Uterus (tissue), 4 donors: Measurements from ENCODE around the gene SETBP1. TPM values are rescaled to one million over a fixed set of nuclear protein-coding genes. Genes with fewer than 3 reads are reported as not detected.

ENCODE experiments used
- DNase-seq, 2 donors: peaks; one replicate each; pipeline ENCODE4 v3.0.0-alpha.2; 2019 to 2020
- H3K27ac ChIP-seq, 2 donors: fragments of 200-600 bp; sonication (generic); 1 replicate in 1 of 2; 2 replicates in 1 of 2; pipeline ENCODE4 v1.5.1; 2016 to 2018
- H3K27me3 ChIP-seq, 2 donors: fragments of 200-600 bp; sonication (generic); one replicate each; pipeline ENCODE4 v1.5.1; 2018 to 2019; ENCODE audit warnings: control low read depth in 1 of 2
- H3K36me3 ChIP-seq, 2 donors: fragments of 200-600 bp; sonication (generic); one replicate each; pipeline ENCODE4 v1.5.1; 2019; ENCODE audit warnings: control low read depth in 1 of 2
- H3K4me1 ChIP-seq, 2 donors: fragments of 200-600 bp; sonication (generic); one replicate each; pipeline ENCODE4 v1.5.1; 2018 to 2019; ENCODE audit warnings: control low read depth in 1 of 2
- H3K4me3 ChIP-seq, 2 donors: fragments of 200-600 bp; sonication (generic); 1 replicate in 1 of 2; 2 replicates in 1 of 2; pipeline ENCODE4 v1.5.1; 2018 to 2019; ENCODE audit warnings: mild to moderate bottlenecking in 1 of 2
- H3K9me3 ChIP-seq, 2 donors: fragments of 200-600 bp; sonication (generic); one replicate each; pipeline ENCODE4 v1.5.1; 2019; ENCODE audit warnings: control low read depth in 1 of 2
- CTCF ChIP-seq, 4 experiments: fragments of 200-600 bp in 2 of 4; fragments of 450-650 bp in 2 of 4; sonication (generic) in 2 of 4; IDR thresholded peaks; one replicate each; pipeline ENCODE4 v1.5.1; 2016 to 2019; ENCODE audit warnings: antibody characterized with exemption in 4 of 4, mild to moderate bottlenecking in 2 of 4, moderate library complexity in 1 of 4
- POLR2A ChIP-seq, 2 donors: fragments of 450-650 bp; IDR thresholded peaks; one replicate each; pipeline ENCODE4 v1.6.1; 2016; ENCODE audit warnings: antibody characterized with exemption in 2 of 2, mild to moderate bottlenecking in 1 of 2, moderate library complexity in 1 of 2
- intact Hi-C: fragments of 100-400 bp; cut with DNase I; formaldehyde crosslinking; loops from one replicate; pipeline ENCODE4 v1.15.1; 2023; ENCODE audit warnings: low total_unique reads
- total RNA-seq, 4 donors: library from RNA; depleted of rRNA in 3 of 4; stranded (reverse); fragments of >200 nt in 3 of 4; gene quantifications; one replicate each; pipeline versions ENCODE4 v1.1.0 to v1.2.4, GENCODE V29; 2014 to 2023
- donor health status: DM: yes; HTN: yes; CAD: no.

The SETBP1 gene
- total RNA-seq, 4 donors from 2014 or later, result 16.8 to 74.0 (median 36.9) TPM

- Histone ChIP-seq H3K36me3 (no peaks in the 10 kb centered on the region), H3K9me3 (no peaks in the 10 kb centered on the region), H3K4me1 (no peaks in the 10 kb centered on the region), H3K4me3 (no peak overlapping the region), H3K27ac (peak overlapping the region in 1 of 2 donors; percentile 26), H3K27me3 (no peaks in the 10 kb centered on the region)
- DNase-seq, result no peak
- TF ChIP-seq POLR2A (IDR thresholded peaks at IDR 0.05) (no peak), CTCF (IDR thresholded peaks at IDR 0.05) (no peak)
- intact Hi-C loops, result no loop called here
These were observed 63.8 kb downstream of the SETBP1 start for GRCh38 chr18:44744161-44745121.

- DNase-seq, result no peak
- Histone ChIP-seq H3K9me3 (no peaks in the 10 kb centered on the region), H3K27ac (peak overlapping the region in 1 of 2 donors; percentile 21), H3K4me1 (no peaks in the 10 kb centered on the region), H3K27me3 (no peaks in the 10 kb centered on the region), H3K36me3 (no peaks in the 10 kb centered on the region), H3K4me3 (no peak overlapping the region)
- intact Hi-C loops, result no loop called here
- TF ChIP-seq POLR2A (IDR thresholded peaks at IDR 0.05), result no peak
- no peak for TF ChIP-seq CTCF (IDR thresholded peaks at IDR 0.05)
These were observed 66.5 kb downstream of the SETBP1 start for GRCh38 chr18:44747157-44747556.

- H3K4me3 ChIP-seq, result no peak overlapping the region
- no peaks in the 10 kb centered on the region for H3K9me3 ChIP-seq
- no peak overlapping the region for H3K27ac ChIP-seq
- no peaks in the 10 kb centered on the region for H3K4me1 ChIP-seq
- H3K36me3 ChIP-seq, result no peaks in the 10 kb centered on the region
- intact Hi-C loops, result no loop called here
- DNase-seq, result no peak
- no peak for TF ChIP-seq POLR2A (IDR thresholded peaks at IDR 0.05)
- no peak for TF ChIP-seq CTCF (IDR thresholded peaks at IDR 0.05)
- no peaks in the 10 kb centered on the region for H3K27me3 ChIP-seq
These were observed 67.9 kb downstream of the SETBP1 start for GRCh38 chr18:44748582-44748981.

- Histone ChIP-seq H3K27ac (no peak overlapping the region), H3K36me3 (no peaks in the 10 kb centered on the region), H3K9me3 (no peaks in the 10 kb centered on the region), H3K27me3 (no peaks in the 10 kb centered on the region), H3K4me1 (no peaks in the 10 kb centered on the region), H3K4me3 (no peak overlapping the region)
- no peak for TF ChIP-seq CTCF (IDR thresholded peaks at IDR 0.05)
- TF ChIP-seq POLR2A (IDR thresholded peaks at IDR 0.05), result no peak
- DNase-seq, result no peak
- intact Hi-C loops, result no loop called here
These were observed 70.1 kb downstream of the SETBP1 start for GRCh38 chr18:44750774-44751173.

- Histone ChIP-seq H3K27me3 (no peaks in the 10 kb centered on the region), H3K4me3 (no peak overlapping the region), H3K4me1 (no peaks in the 10 kb centered on the region), H3K36me3 (no peaks in the 10 kb centered on the region), H3K9me3 (no peaks in the 10 kb centered on the region), H3K27ac (no peak overlapping the region)
- DNase-seq, result no peak
- intact Hi-C loops, result no loop called here
- TF ChIP-seq CTCF (IDR thresholded peaks at IDR 0.05) (no peak), POLR2A (IDR thresholded peaks at IDR 0.05) (no peak)
These were observed 73.9 kb downstream of the SETBP1 start for GRCh38 chr18:44754567-44754966.
